CD8-positive, alpha-beta memory T cell (primary cell): ENCODE results near the gene OIP5. TPM values are rescaled to one million over a fixed set of nuclear protein-coding genes. Genes with fewer than 3 reads are reported as not detected.

Source experiments
- CTCF ChIA-PET: fragments of 350-600 bp; sonication (Branson Sonifier 250); formaldehyde crosslinking; loops from one replicate; lab custom pipeline; 2021; ENCODE audit warnings: antibody characterized with exemption; lab: Charles Lee
- POLR2A ChIA-PET: fragments of 350-600 bp; sonication (Branson Sonifier 250); formaldehyde crosslinking; loops from one replicate; lab custom pipeline; 2021; ENCODE audit warnings: antibody characterized with exemption; lab: Charles Lee
- DNase-seq, 5 donors: peaks; one replicate each; pipeline versions ENCODE4 v3.0.0 to v3.0.0-alpha.2; 2020 to 2022; ENCODE audit warnings: mixed read lengths in 1 of 5
- H3K27ac ChIP-seq: one replicate; pipeline ENCODE4 v1.7.0; 2013; ENCODE audit warnings: low read depth, mild to moderate bottlenecking, low read length, moderate library complexity
- H3K27me3 ChIP-seq: 2 replicates; pipeline ENCODE4 v1.7.0; 2013; ENCODE audit warnings: low read length, mild to moderate bottlenecking; ENCODE audit not compliant: insufficient read depth, poor library complexity, severe bottlenecking
- H3K36me3 ChIP-seq: 2 replicates; pipeline ENCODE4 v1.7.0; 2013; ENCODE audit warnings: mild to moderate bottlenecking, low read length, moderate library complexity; ENCODE audit not compliant: insufficient read depth
- H3K4me1 ChIP-seq: 2 replicates; pipeline ENCODE4 v1.7.0; 2013; ENCODE audit warnings: mild to moderate bottlenecking, low read length, moderate library complexity; ENCODE audit not compliant: insufficient read depth
- H3K4me3 ChIP-seq: 2 replicates; pipeline ENCODE4 v1.7.0; 2013; ENCODE audit warnings: mild to moderate bottlenecking, low read length
- H3K9me3 ChIP-seq: 2 replicates; pipeline ENCODE4 v1.7.0; 2013; ENCODE audit warnings: mild to moderate bottlenecking, low read length
- H3K27ac Mint-ChIP-seq, 8 donors: one replicate each; pipeline ENCODE4 v1.8.0; 2020 to 2021; ENCODE audit warnings: mixed read lengths in 8 of 8, mild to moderate bottlenecking in 6 of 8, inconsistent platforms in 3 of 8, moderate library complexity in 3 of 8
- H3K27me3 Mint-ChIP-seq, 2 donors: one replicate each; pipeline ENCODE4 v1.8.0; 2020 to 2021; ENCODE audit warnings: mixed read lengths in 2 of 2, mild to moderate bottlenecking in 1 of 2, moderate library complexity in 1 of 2
- H3K36me3 Mint-ChIP-seq, 3 donors: one replicate each; pipeline ENCODE4 v1.8.0; 2020 to 2021; ENCODE audit warnings: mixed read lengths in 3 of 3, inconsistent platforms in 1 of 3, mild to moderate bottlenecking in 1 of 3
- H3K4me1 Mint-ChIP-seq, 3 donors: one replicate each; pipeline ENCODE4 v1.8.0; 2020 to 2021; ENCODE audit warnings: mixed read lengths in 3 of 3, inconsistent platforms in 1 of 3, mild to moderate bottlenecking in 1 of 3
- H3K4me3 Mint-ChIP-seq, 7 donors: one replicate each; pipeline ENCODE4 v1.8.0; 2020 to 2021; ENCODE audit warnings: mixed read lengths in 7 of 7, mild to moderate bottlenecking in 6 of 7, moderate library complexity in 4 of 7, inconsistent platforms in 2 of 7
- H3K9me3 Mint-ChIP-seq, 5 donors: one replicate each; pipeline ENCODE4 v1.8.0; 2020 to 2022; ENCODE audit warnings: mixed read lengths in 5 of 5, mild to moderate bottlenecking in 3 of 5, moderate library complexity in 2 of 5, inconsistent platforms in 1 of 5
- polyA plus RNA-seq: library from polyadenylated mRNA; unstranded; fragments of 300-500 nt; fragmentation: Illumina TruSeq; gene quantifications from one replicate; pipeline ENCODE4 v1.2.3, GENCODE V29; 2021
- total RNA-seq, 2 experiments: library from RNA; stranded (reverse); gene quantifications; one replicate each; pipeline ENCODE4 v1.2.3, GENCODE V29; 2021

The OIP5 gene
- total and polyA plus RNA-seq, 3 experiments from 2014 or later, result 0.58 to 19.0 (median 16.2) TPM

DNA sequence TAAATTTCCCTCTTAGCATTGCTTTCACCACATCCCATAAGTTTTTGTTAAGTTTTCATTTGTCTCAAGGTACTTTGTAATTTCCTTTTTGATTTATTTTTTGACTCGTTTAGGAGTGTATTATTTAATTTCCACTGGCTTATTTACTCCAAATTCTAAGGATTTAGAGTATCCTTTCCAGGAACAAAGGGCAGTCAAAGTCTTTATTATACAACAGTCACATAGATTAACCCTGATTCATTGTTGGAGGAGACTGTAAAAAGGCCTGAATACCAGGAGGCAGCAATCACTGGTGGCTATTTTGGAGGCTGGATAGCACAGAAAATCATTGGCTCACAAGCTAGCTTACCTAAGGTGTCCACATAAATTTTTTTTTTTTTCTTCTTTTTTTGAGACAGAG lies 39.9 kb downstream of the OIP5 start:
- Histone ChIP-seq H3K27me3 (no peaks in the 10 kb centered on the region), H3K4me1 (peaks cover 11% of the 10 kb centered on the region), H3K27ac (no peak overlapping the region), H3K9me3 (no peaks in the 10 kb centered on the region), H3K36me3 (peaks cover 9% of the 10 kb centered on the region), H3K4me3 (no peak overlapping the region)
- Mint-ChIP-seq H3K4me1 (peaks cover 17 to 36% (median 24%) of the 10 kb centered on the region in 3 donors), H3K4me3 (peak overlapping the region in 1 of 7 donors; percentile 54), H3K36me3 (peaks cover 0 to 54% (median 6%) of the 10 kb centered on the region in 3 donors), H3K27ac (peak overlapping the region in 2 of 8 donors; percentile 32 to 84), H3K9me3 (no peaks in the 10 kb centered on the region), H3K27me3 (no peaks in the 10 kb centered on the region)
- ChIA-PET POLR2A (no interaction called here), CTCF (interaction anchor here (0.9 kb wide), 1 partner anchor 387 kb away, joined by 3 read pairs; no protein-coding TSS in a partner anchor)
- DNase-seq, result no peak

DNA sequence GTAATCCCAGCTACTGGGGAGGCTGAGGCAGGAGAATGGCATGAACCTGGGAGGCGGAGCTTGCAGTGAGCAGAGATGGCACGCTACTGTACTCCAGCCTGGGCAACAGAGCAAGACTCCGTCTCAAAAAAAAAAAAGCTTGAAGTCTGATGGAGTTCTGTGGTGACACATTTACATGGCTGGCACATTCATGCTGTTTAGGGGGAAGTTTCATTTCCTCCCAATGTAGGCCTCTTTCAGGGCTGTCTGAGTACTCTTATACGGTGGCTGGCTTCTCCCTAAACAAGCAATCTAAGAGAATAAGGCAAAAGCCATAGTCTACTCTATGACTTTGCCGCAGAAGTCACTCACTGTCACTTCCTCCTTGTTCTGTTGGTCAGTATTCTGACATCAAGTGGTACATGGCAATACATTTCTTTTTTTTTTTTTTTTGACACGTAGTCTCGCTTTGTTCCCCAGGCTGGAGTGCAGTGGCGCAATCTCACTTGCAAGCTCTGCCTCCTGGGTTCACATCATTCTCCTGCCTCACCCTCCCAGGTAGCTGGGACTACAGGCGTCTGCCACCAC lies 41.2 kb downstream of the OIP5 start:
- peaks cover 22% of the 10 kb centered on the region for H3K4me1 ChIP-seq
- H3K27ac ChIP-seq, result no peak overlapping the region
- Mint-ChIP-seq H3K36me3 (peaks cover 0 to 63% (median 10%) of the 10 kb centered on the region in 3 donors), H3K4me3 (no peak overlapping the region), H3K27me3 (no peaks in the 10 kb centered on the region), H3K27ac (peak overlapping the region in 2 of 8 donors; percentile 12 to 16), H3K9me3 (no peaks in the 10 kb centered on the region), H3K4me1 (peaks cover 25 to 47% (median 35%) of the 10 kb centered on the region in 3 donors)
- no peak overlapping the region for H3K4me3 ChIP-seq
- POLR2A ChIA-PET, result no interaction called here
- H3K36me3 ChIP-seq, result peaks cover 23% of the 10 kb centered on the region
- no peaks in the 10 kb centered on the region for H3K9me3 ChIP-seq
- H3K27me3 ChIP-seq, result no peaks in the 10 kb centered on the region
- CTCF ChIA-PET, result interaction anchor here (0.8 kb wide), 1 partner anchor 14 kb away, joined by 3 read pairs; no protein-coding TSS in a partner anchor
- DNase-seq, result no peak

- no peak overlapping the region for H3K4me3 Mint-ChIP-seq
- Histone ChIP-seq H3K4me3 (no peak overlapping the region), H3K36me3 (peaks cover 28% of the 10 kb centered on the region), H3K4me1 (peaks cover 31% of the 10 kb centered on the region), H3K27ac (no peak overlapping the region), H3K9me3 (no peaks in the 10 kb centered on the region), H3K27me3 (no peaks in the 10 kb centered on the region)
- peak overlapping the region in 2 of 8 donors; percentile 40 to 50 for H3K27ac Mint-ChIP-seq
- DNase-seq, result no peak
- ChIA-PET POLR2A (no interaction called here), CTCF (interaction anchor here (1.1 kb wide), 1 partner anchor 27 kb away, joined by 3 read pairs; no protein-coding TSS in a partner anchor)
- no peaks in the 10 kb centered on the region for H3K9me3 Mint-ChIP-seq
- H3K4me1 Mint-ChIP-seq, result peaks cover 33 to 52% (median 47%) of the 10 kb centered on the region in 3 donors
- H3K27me3 Mint-ChIP-seq, result no peaks in the 10 kb centered on the region
- peaks cover 0 to 65% (median 10%) of the 10 kb centered on the region in 3 donors for H3K36me3 Mint-ChIP-seq
These were observed 42.4 kb downstream of the OIP5 start for GRCh38 chr15:41289953-41290352.

DNA sequence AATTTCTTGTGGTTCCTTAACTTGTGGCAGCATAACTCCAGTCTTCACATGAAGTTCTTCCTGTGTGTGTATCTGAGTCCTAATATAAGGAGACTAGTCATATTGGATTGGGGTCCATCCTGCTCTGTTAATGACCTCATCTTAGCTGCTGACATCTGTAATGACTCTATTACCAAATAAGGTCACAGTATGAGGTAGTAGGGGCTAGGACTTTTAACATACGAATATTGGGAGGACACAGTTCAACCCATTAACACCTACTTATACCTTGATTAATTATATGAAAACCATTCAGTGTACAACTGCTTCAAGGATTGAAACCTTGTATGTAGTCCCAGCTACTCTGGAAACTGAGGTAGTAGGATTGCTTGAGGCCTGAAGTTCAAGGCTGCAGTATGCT lies 43.9 kb downstream of the OIP5 start:
- Mint-ChIP-seq H3K36me3 (peaks cover 0 to 66% (median 9%) of the 10 kb centered on the region in 3 donors), H3K27me3 (peaks cover 0 to 5% of the 10 kb centered on the region in 2 donors), H3K4me1 (peaks cover 37 to 53% (median 52%) of the 10 kb centered on the region in 3 donors), H3K27ac (peak overlapping the region in 2 of 8 donors; percentile 72 to 73), H3K9me3 (no peaks in the 10 kb centered on the region), H3K4me3 (no peak overlapping the region)
- POLR2A ChIA-PET, result no interaction called here
- Histone ChIP-seq H3K9me3 (no peaks in the 10 kb centered on the region), H3K4me1 (peaks cover 32% of the 10 kb centered on the region), H3K27ac (no peak overlapping the region), H3K4me3 (no peak overlapping the region), H3K27me3 (no peaks in the 10 kb centered on the region), H3K36me3 (peaks cover 28% of the 10 kb centered on the region)
- DNase-seq, result no peak
- CTCF ChIA-PET, result no interaction called here

DNA sequence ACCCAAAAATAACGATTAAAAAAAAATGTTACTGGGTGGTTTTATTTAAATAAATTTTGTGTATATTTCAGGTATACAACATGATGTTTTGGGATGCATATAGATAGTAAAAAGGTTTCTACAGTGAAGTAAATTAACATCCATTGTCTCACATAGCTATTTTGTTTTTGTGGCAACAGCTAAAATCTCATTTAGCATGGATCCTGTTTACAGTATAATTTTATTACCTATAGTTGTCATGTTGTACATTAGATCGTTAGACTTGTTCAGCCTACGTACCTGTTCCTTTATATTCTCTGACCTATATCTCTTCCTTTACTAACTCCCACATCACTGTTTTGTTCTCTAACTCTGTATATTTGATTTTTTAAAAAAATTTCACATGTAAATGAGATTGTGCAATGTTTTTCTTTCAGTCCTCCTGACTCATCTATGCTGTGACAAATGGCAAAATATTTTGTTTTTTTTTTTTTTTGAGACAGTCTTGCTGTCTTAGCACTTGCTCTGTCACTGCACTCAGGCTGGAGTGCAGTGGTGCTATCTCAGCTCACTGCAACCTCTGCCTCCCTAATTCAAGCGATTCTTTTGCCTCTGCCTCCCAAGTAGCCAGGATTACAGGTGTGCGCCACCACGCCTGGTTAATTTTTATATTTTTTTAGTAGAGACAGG lies 45.6 kb downstream of the OIP5 start:
- H3K9me3 Mint-ChIP-seq, result no peaks in the 10 kb centered on the region
- no peak for DNase-seq
- H3K4me3 ChIP-seq, result no peak overlapping the region
- H3K4me1 ChIP-seq, result peaks cover 39% of the 10 kb centered on the region
- H3K9me3 ChIP-seq, result no peaks in the 10 kb centered on the region
- H3K27me3 ChIP-seq, result no peaks in the 10 kb centered on the region
- POLR2A ChIA-PET, result no interaction called here
- peak overlapping the region in 4 of 8 donors; percentile 12 to 69 (median 14) for H3K27ac Mint-ChIP-seq
- peaks cover 0 to 5% of the 10 kb centered on the region in 2 donors for H3K27me3 Mint-ChIP-seq
- H3K4me1 Mint-ChIP-seq, result peaks cover 45 to 59% (median 59%) of the 10 kb centered on the region in 3 donors
- CTCF ChIA-PET, result no interaction called here
- H3K36me3 Mint-ChIP-seq, result peaks cover 0 to 58% (median 9%) of the 10 kb centered on the region in 3 donors
- no peak overlapping the region for H3K27ac ChIP-seq
- peaks cover 28% of the 10 kb centered on the region for H3K36me3 ChIP-seq
- peak overlapping the region in 2 of 7 donors; percentile 54 to 55 for H3K4me3 Mint-ChIP-seq

- H3K27me3 Mint-ChIP-seq, result peaks cover 0 to 5% of the 10 kb centered on the region in 2 donors
- Histone ChIP-seq H3K36me3 (peaks cover 28% of the 10 kb centered on the region), H3K4me1 (peaks cover 39% of the 10 kb centered on the region), H3K27me3 (no peaks in the 10 kb centered on the region), H3K27ac (peak overlapping the region; percentile 92), H3K9me3 (no peaks in the 10 kb centered on the region), H3K4me3 (peak overlapping the region; percentile 80)
- H3K4me3 Mint-ChIP-seq, result peak overlapping the region; percentile 89 to 100 (median 92)
- H3K27ac Mint-ChIP-seq, result peak overlapping the region; percentile 89 to 99 (median 98)
- ChIA-PET POLR2A (interaction anchor here (1.8 kb wide), 1 partner anchor 47 kb away, joined by 6 read pairs; the partner anchor contains the start of genes NUSAP1 and OIP5), CTCF (interaction anchor here (1.5 kb wide), 1 partner anchor 15 kb away, joined by 3 read pairs; no protein-coding TSS in a partner anchor)
- peaks cover 45 to 56% (median 54%) of the 10 kb centered on the region in 3 donors for H3K4me1 Mint-ChIP-seq
- H3K9me3 Mint-ChIP-seq, result no peaks in the 10 kb centered on the region
- peaks cover 0 to 50% (median 9%) of the 10 kb centered on the region in 3 donors for H3K36me3 Mint-ChIP-seq
- DNase-seq, result no peak
These were observed 47.1 kb downstream of the OIP5 start for GRCh38 chr15:41285285-41285684.

DNA sequence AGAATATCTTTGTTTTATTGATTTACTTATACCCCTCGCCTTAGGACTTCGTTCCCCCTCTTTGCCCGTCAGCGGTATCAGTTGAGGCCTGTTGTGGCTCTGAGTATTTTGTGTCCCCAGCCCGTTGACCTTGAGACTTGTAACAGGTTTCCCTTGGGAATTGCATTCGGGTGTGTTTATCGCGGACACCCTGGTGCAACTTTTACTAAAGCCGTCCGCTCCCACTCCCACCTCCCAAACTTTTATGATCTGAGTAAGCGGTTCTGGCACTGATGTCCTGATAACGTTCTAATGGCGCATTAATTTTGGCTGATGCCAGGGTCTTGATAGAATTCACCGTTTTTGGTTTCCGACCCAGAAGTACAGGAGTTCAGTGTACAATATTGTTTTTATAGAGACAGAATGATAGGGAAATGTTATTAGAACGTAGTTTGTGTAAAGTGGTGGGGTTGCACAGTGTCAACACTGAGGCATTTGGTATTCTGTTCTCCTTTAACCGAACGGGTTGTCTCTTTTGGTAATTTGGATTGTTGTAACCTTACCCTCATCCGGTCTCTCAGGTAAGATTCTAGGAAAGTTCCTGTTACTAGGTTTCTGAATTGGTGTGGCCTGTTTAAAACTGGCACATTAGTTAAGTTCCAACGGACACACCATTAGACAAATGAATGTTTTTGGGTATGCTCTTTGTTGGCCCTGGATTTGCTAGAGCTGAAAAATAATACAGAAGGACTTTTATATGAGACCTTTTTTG lies 47.8 kb downstream of the OIP5 start:
- H3K36me3 ChIP-seq, result peaks cover 28% of the 10 kb centered on the region
- no peaks in the 10 kb centered on the region for H3K27me3 ChIP-seq
- Mint-ChIP-seq H3K27ac (peak overlapping the region; percentile 89 to 99 (median 98)), H3K4me1 (peaks cover 45 to 56% (median 53%) of the 10 kb centered on the region in 3 donors), H3K36me3 (peaks cover 0 to 55% (median 9%) of the 10 kb centered on the region in 3 donors), H3K27me3 (peaks cover 0 to 5% of the 10 kb centered on the region in 2 donors), H3K9me3 (no peaks in the 10 kb centered on the region), H3K4me3 (peak overlapping the region; percentile 89 to 100 (median 92))
- ChIA-PET POLR2A (interaction anchor here (1.2 to 1.8 kb wide), 4 partner anchors 48 to 168 kb away, joined by 3 to 13 read pairs (median 8); partner anchors contain the start of genes CHP1, EXD1, INO80 and NUSAP1), CTCF (interaction anchor here (0.9 to 1.5 kb wide), 2 partner anchors 16 to 53 kb away, joined by 3 read pairs; partner anchors contain the start of gene CHP1)
- peak overlapping the region; percentile 92 for H3K27ac ChIP-seq
- peaks cover 39% of the 10 kb centered on the region for H3K4me1 ChIP-seq
- no peaks in the 10 kb centered on the region for H3K9me3 ChIP-seq
- H3K4me3 ChIP-seq, result peak overlapping the region; percentile 80
- peak in 2 of 5 donors; percentile 1 to 16 for DNase-seq
